Measurements from ENCODE around the gene TMPRSS7.
A peak's percentile ranks its signal among the peaks of the same experiment; 100 is the strongest.

TMPRSS7 gene

DNA sequence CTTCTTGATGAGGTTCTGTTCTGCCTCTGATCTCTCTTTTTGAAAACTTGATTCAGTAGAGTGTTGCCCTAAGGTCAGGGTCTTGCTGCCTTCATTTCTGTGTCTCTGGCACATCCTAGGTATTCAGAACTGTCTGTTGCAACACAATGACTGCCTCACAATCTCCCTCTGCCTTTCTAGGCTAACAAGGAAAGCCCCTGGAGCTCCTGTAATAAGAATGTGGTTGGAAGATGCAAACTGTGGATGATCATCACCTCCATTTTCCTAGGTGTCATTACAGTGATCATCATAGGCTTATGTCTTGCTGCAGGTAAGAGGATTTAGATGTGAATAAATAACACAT, 58.6 kb downstream of the TMPRSS7 start:
- ATAC-seq = no peak
- TF ChIP-seq OSR1 (CRISPR knock-in tag; IDR thresholded peaks at IDR 0.05) (no peak), ZC3H10 (CRISPR knock-in tag; IDR thresholded peaks at IDR 0.05) (no peak), TOX (CRISPR knock-in tag; IDR thresholded peaks at IDR 0.05; ENCODE audit: borderline replicate concordance) (no peak), ISL1 (CRISPR knock-in tag; IDR thresholded peaks at IDR 0.05) (no peak), ZFP3 (CRISPR knock-in tag; IDR thresholded peaks at IDR 0.05) (no peak)

DNA sequence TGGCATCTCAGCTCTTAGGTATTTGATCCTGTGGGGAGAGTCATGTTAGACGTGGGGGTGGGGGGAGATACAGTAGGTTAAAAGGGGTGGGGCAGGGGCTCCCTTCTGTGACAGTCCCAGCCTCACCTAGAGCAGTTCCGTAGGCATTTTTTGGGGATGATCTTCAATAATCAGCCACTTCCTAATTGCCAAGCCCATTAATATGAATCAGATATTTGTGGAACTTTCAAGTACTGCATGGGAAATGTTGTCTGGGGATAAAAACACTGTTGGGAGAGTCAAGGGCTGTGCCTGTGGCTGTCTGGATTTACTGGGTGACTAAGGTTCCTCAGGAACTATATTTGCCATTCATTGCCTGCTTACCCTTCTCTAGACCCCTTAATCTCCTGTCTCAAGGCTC, 61.2 kb downstream of the TMPRSS7 start:
- ATAC-seq = no peak
- TF ChIP-seq ZFP3 (CRISPR knock-in tag; IDR thresholded peaks at IDR 0.05) (no peak), RARB (CRISPR knock-in tag; IDR thresholded peaks at IDR 0.05) (no peak), PPARA (CRISPR knock-in tag; IDR thresholded peaks at IDR 0.05; ENCODE audit: borderline replicate concordance) (no peak), OSR1 (CRISPR knock-in tag; IDR thresholded peaks at IDR 0.05) (no peak)

DNA sequence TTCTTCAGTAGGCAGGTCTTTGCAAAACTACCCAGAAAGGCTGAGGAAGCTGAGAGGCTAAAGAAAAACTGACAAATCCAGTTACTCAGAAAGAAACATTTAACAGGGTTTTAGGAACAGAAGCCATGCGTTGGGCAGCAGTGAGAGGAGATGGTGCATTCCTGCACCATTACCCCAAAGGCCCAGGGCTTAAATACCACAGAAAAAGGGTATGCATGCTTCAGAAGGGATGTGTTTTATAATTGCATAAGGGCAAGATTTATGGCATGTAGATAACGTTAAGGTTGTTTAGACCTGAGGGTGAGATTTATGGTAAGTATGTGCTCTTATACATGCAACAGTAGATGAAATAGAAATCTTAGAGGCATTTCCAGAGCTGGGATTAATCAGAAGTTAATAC, 61.6 kb downstream of the TMPRSS7 start:
- ATAC-seq = no peak
- TF ChIP-seq TOX (CRISPR knock-in tag; IDR thresholded peaks at IDR 0.05; ENCODE audit: borderline replicate concordance) = no peak
- 0 out of 2 replicates have a peak, but pooled peaks have one; percentile 19 for TF ChIP-seq ISL1 (CRISPR knock-in tag; IDR thresholded peaks at IDR 0.05)

DNA sequence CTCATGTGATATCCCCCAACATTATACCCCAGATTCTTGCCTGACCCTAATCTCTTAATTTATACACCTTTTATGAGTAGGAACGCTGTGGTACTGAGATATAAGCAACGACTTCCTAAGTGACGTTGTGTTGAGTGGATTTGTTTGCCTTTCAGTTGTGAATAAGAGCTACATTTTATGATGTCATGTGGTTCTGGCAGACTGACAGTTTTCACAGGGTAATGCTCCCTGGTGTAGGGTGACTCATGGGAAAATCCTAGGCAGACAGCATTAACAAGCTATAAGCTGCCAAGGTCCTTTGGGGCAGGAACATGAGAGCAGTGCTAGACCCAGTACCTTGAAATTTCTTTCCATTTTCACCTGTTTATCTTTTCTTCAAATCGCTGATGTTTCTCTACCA, 62.8 kb downstream of the TMPRSS7 start:
- ATAC-seq = peak; percentile 97
- no peak for TF ChIP-seq ZNF70 (CRISPR knock-in tag; IDR thresholded peaks at IDR 0.05)
- no peak for TF ChIP-seq ARNTL (CRISPR knock-in tag; IDR thresholded peaks at IDR 0.05; ENCODE audit: borderline replicate concordance, low read depth)
- TF ChIP-seq ISL1 (CRISPR knock-in tag; IDR thresholded peaks at IDR 0.05) = peak; percentile 43; the same call in 1 of the 2 replicates
- TF ChIP-seq, protein P1, sequence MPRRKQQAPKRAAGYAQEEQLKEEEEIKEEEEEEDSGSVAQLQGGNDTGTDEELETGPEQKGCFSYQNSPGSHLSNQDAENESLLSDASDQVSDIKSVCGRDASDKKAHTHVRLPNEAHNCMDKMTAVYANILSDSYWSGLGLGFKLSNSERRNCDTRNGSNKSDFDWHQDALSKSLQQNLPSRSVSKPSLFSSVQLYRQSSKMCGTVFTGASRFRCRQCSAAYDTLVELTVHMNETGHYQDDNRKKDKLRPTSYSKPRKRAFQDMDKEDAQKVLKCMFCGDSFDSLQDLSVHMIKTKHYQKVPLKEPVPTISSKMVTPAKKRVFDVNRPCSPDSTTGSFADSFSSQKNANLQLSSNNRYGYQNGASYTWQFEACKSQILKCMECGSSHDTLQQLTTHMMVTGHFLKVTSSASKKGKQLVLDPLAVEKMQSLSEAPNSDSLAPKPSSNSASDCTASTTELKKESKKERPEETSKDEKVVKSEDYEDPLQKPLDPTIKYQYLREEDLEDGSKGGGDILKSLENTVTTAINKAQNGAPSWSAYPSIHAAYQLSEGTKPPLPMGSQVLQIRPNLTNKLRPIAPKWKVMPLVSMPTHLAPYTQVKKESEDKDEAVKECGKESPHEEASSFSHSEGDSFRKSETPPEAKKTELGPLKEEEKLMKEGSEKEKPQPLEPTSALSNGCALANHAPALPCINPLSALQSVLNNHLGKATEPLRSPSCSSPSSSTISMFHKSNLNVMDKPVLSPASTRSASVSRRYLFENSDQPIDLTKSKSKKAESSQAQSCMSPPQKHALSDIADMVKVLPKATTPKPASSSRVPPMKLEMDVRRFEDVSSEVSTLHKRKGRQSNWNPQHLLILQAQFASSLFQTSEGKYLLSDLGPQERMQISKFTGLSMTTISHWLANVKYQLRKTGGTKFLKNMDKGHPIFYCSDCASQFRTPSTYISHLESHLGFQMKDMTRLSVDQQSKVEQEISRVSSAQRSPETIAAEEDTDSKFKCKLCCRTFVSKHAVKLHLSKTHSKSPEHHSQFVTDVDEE (CRISPR knock-in tag; IDR thresholded peaks at IDR 0.05) = no peak

DNA sequence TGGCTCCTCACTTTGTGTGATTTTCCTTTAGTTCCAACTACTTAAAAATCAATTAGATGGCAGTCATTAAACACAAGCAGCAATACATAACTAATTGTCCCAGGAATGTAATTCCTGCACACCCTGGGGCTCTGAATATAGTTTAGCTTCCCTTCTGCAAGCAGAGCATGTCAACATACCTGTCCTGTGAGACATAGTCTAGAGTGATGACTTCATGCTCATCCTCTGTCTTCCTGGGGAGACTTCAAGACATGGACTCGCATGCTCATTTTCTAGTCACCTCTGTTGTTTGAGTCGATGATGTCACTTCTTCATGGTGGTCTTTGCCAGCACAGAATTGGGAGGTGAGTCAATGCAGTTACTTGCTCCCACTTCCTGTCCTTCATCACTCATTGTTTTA, 67.4 kb downstream of the TMPRSS7 start:
- no peak for TF ChIP-seq CSDC2 (CRISPR knock-in tag; IDR thresholded peaks at IDR 0.05)
- TF ChIP-seq, protein P2, sequence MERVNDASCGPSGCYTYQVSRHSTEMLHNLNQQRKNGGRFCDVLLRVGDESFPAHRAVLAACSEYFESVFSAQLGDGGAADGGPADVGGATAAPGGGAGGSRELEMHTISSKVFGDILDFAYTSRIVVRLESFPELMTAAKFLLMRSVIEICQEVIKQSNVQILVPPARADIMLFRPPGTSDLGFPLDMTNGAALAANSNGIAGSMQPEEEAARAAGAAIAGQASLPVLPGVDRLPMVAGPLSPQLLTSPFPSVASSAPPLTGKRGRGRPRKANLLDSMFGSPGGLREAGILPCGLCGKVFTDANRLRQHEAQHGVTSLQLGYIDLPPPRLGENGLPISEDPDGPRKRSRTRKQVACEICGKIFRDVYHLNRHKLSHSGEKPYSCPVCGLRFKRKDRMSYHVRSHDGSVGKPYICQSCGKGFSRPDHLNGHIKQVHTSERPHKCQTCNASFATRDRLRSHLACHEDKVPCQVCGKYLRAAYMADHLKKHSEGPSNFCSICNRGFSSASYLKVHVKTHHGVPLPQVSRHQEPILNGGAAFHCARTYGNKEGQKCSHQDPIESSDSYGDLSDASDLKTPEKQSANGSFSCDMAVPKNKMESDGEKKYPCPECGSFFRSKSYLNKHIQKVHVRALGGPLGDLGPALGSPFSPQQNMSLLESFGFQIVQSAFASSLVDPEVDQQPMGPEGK (CRISPR knock-in tag; IDR thresholded peaks at IDR 0.05; ENCODE audit: borderline replicate concordance) = no peak
- TF ChIP-seq OSR1 (CRISPR knock-in tag; IDR thresholded peaks at IDR 0.05) = no peak
- TF ChIP-seq ZC3H10 (CRISPR knock-in tag; IDR thresholded peaks at IDR 0.05) = no peak
- TF ChIP-seq, protein P1 (CRISPR knock-in tag; IDR thresholded peaks at IDR 0.05) = no peak
- TF ChIP-seq ZNF565 (CRISPR knock-in tag; conservative IDR thresholded peaks at IDR 0.05; ENCODE audit: low read depth) = no peak
- TF ChIP-seq RARB (CRISPR knock-in tag; IDR thresholded peaks at IDR 0.05) = no peak
- no peak for TF ChIP-seq ESRRG (CRISPR knock-in tag; IDR thresholded peaks at IDR 0.05)
- no peak for TF ChIP-seq GLIS3 (CRISPR knock-in tag; IDR thresholded peaks at IDR 0.05)
- no peak for TF ChIP-seq ZNF70 (CRISPR knock-in tag; IDR thresholded peaks at IDR 0.05)
- no peak for TF ChIP-seq TOX (CRISPR knock-in tag; IDR thresholded peaks at IDR 0.05; ENCODE audit: borderline replicate concordance)
- peak; percentile 68 for ATAC-seq

DNA sequence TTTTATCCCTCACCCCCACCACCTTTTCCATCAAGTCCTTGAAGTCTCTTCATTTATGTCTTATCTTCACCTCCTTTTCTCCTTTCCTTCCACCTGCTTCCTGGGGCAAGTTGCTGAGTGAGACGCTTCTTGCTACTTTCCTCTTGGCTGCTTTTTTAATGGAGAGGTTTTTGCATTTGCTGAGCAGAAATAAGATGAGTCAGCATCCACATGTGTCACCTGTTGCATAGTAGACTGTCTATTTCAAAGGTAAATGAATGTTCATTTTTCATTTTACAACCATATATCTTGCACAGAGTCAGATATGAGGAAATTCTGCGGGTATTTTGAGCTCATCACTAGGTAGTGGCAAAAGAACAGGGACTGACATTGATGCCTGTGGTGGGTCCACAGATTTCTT, 70.2 kb downstream of the TMPRSS7 start:
- no peak for ATAC-seq
- TF ChIP-seq ZFP3 (CRISPR knock-in tag; IDR thresholded peaks at IDR 0.05) = no peak
- TF ChIP-seq ZC3H10 (CRISPR knock-in tag; IDR thresholded peaks at IDR 0.05) = no peak
- no peak for TF ChIP-seq GLIS3 (CRISPR knock-in tag; IDR thresholded peaks at IDR 0.05)
- no peak for TF ChIP-seq BACH2 (CRISPR knock-in tag; IDR thresholded peaks at IDR 0.05; ENCODE audit: borderline replicate concordance)
- TF ChIP-seq ISL1 (CRISPR knock-in tag; IDR thresholded peaks at IDR 0.05) = no peak
- TF ChIP-seq RARB (CRISPR knock-in tag; IDR thresholded peaks at IDR 0.05) = no peak
- no peak for TF ChIP-seq CSDC2 (CRISPR knock-in tag; IDR thresholded peaks at IDR 0.05)
- TF ChIP-seq ZNF70 (CRISPR knock-in tag; IDR thresholded peaks at IDR 0.05) = no peak
- TF ChIP-seq TCF4 (CRISPR knock-in tag; IDR thresholded peaks at IDR 0.05; ENCODE audit: borderline replicate concordance) = no peak
- TF ChIP-seq, protein P3, sequence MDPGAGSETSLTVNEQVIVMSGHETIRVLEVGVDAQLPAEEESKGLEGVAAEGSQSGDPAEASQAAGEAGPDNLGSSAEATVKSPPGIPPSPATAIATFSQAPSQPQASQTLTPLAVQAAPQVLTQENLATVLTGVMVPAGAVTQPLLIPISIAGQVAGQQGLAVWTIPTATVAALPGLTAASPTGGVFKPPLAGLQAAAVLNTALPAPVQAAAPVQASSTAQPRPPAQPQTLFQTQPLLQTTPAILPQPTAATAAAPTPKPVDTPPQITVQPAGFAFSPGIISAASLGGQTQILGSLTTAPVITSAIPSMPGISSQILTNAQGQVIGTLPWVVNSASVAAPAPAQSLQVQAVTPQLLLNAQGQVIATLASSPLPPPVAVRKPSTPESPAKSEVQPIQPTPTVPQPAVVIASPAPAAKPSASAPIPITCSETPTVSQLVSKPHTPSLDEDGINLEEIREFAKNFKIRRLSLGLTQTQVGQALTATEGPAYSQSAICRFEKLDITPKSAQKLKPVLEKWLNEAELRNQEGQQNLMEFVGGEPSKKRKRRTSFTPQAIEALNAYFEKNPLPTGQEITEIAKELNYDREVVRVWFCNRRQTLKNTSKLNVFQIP (CRISPR knock-in tag; IDR thresholded peaks at IDR 0.05; ENCODE audit: borderline replicate concordance, low read depth) = no peak
